IMR-90 (cell line): ENCODE measurements around the gene PAQR9. TPM values are rescaled to one million over a fixed set of nuclear protein-coding genes. Genes with fewer than 3 reads are reported as not detected.

Experiments
- ATAC-seq: fragments of 200-7000 bp; cut with Tn5 transposase; 2 replicates; pipeline ENCODE4 v1.9.1; 2020; ENCODE audit warnings: low read depth, mild to moderate bottlenecking, moderate library complexity
- BruUV-seq: library from RNA; stranded (reverse); fragments of 400-500 nt; replicated peaks from 2 replicates; lab custom pipeline; 2021; lab: Mats Ljungman, UMichigan
- CTCF ChIA-PET: fragments of 300-600 bp; formaldehyde crosslinking; extraction: SDS; loops from one replicate; lab custom pipeline; 2021; ENCODE audit warnings: antibody characterized with exemption; lab: Yijun Ruan, JAX
- POLR2A ChIA-PET: fragments of 300-600 bp; sonication (Branson Sonifier 250); formaldehyde crosslinking; loops from one replicate; lab custom pipeline; 2022; ENCODE audit warnings: antibody characterized with exemption; ENCODE audit not compliant: unreplicated experiment; lab: Charles Lee
- DNase-seq: peaks from one replicate; pipeline ENCODE4 v3.0.0; 2013
- H2AFZ ChIP-seq: replicated peaks from 2 replicates; pipeline ENCODE3; 2013; ENCODE audit warnings: low read length, mild to moderate bottlenecking; ENCODE audit not compliant: poor library complexity
- H2AK5ac ChIP-seq: 2 replicates; pipeline ENCODE4 v1.6.1; 2013; ENCODE audit warnings: low read depth, low read length, inconsistent platforms
- H2AK9ac ChIP-seq: replicated peaks from 2 replicates; pipeline ENCODE3; 2013; ENCODE audit warnings: mild to moderate bottlenecking, low read depth, low read length, moderate library complexity; ENCODE audit not compliant: poor library complexity
- H2BK120ac ChIP-seq: 2 replicates; pipeline ENCODE4 v1.6.1; 2013; ENCODE audit warnings: low read depth, low read length, inconsistent platforms
- H2BK15ac ChIP-seq: 3 replicates; pipeline ENCODE4 v1.6.1; 2013; ENCODE audit warnings: low read depth, low read length, inconsistent platforms
- H2BK20ac ChIP-seq: 2 replicates; pipeline ENCODE4 v1.6.1; 2013; ENCODE audit warnings: low read depth, mild to moderate bottlenecking, inconsistent platforms, low read length, moderate library complexity
- H2BK5ac ChIP-seq: 2 replicates; pipeline ENCODE4 v1.6.1; 2013; ENCODE audit warnings: mild to moderate bottlenecking, low read depth, low read length, inconsistent platforms; ENCODE audit not compliant: poor library complexity, severe bottlenecking
- H3K14ac ChIP-seq: replicated peaks from 2 replicates; pipeline ENCODE4 v1.6.1; 2013; ENCODE audit warnings: low read depth, low read length, inconsistent platforms
- H3K18ac ChIP-seq: 2 replicates; pipeline ENCODE4 v1.6.1; 2013; ENCODE audit warnings: low read depth, low read length, control low read depth
- H3K23ac ChIP-seq: 2 replicates; pipeline ENCODE4 v1.6.1; 2013; ENCODE audit warnings: low read depth, low read length, inconsistent platforms
- H3K27ac ChIP-seq: 2 replicates; pipeline ENCODE4 v1.5.1; 2013; ENCODE audit warnings: mild to moderate bottlenecking, control low read depth, low read length; ENCODE audit not compliant: insufficient read depth
- H3K27me3 ChIP-seq: 2 replicates; pipeline ENCODE4 v1.6.1; 2013; ENCODE audit warnings: low read length; ENCODE audit not compliant: control insufficient read depth, insufficient read depth
- H3K36me3 ChIP-seq: 2 replicates; pipeline ENCODE4 v1.6.1; 2013; ENCODE audit warnings: low read length, mixed read lengths; ENCODE audit not compliant: control insufficient read depth, insufficient read depth
- H3K4ac ChIP-seq: 2 replicates; pipeline ENCODE4 v1.6.1; 2013; ENCODE audit warnings: low read depth, low read length, inconsistent platforms
- H3K4me1 ChIP-seq: 2 replicates; pipeline ENCODE4 v1.6.1; 2013; ENCODE audit warnings: low read length, mixed read lengths; ENCODE audit not compliant: control insufficient read depth, insufficient read depth
- H3K4me2 ChIP-seq: 2 replicates; pipeline ENCODE4 v1.6.1; 2013; ENCODE audit warnings: low read depth, mild to moderate bottlenecking, control low read depth, low read length, moderate library complexity
- H3K4me3 ChIP-seq: 2 replicates; pipeline ENCODE4 v1.5.1; 2013; ENCODE audit warnings: low read depth, mild to moderate bottlenecking, control low read depth, low read length, moderate library complexity; ENCODE audit not compliant: insufficient read depth
- H3K56ac ChIP-seq: 2 replicates; pipeline ENCODE4 v1.6.1; 2013; ENCODE audit warnings: low read length, inconsistent platforms; ENCODE audit not compliant: insufficient read depth; ENCODE audit errors: extremely low read depth
- H3K79me1 ChIP-seq, 2 experiments: 2 replicates each; pipeline ENCODE4 v1.6.1; 2013; ENCODE audit warnings: low read length in 2 of 2, inconsistent platforms in 1 of 2, low read depth in 1 of 2
- H3K9ac ChIP-seq: 2 replicates; pipeline ENCODE4 v1.6.1; 2013; ENCODE audit warnings: low read depth, low read length, control low read depth
- H3K9me1 ChIP-seq: 2 replicates; pipeline ENCODE4 v1.6.1; 2013; ENCODE audit warnings: low read length, inconsistent platforms; ENCODE audit not compliant: insufficient read depth
- H3K9me3 ChIP-seq: 2 replicates; pipeline ENCODE4 v1.6.1; 2013; ENCODE audit warnings: low read length; ENCODE audit not compliant: control insufficient read depth, insufficient read depth
- H4K20me1 ChIP-seq: 2 replicates; pipeline ENCODE4 v1.6.1; 2013; ENCODE audit warnings: low read length, inconsistent platforms; ENCODE audit not compliant: insufficient read depth
- H4K5ac ChIP-seq: 2 replicates; pipeline ENCODE4 v1.6.1; 2013; ENCODE audit warnings: mild to moderate bottlenecking, low read depth, low read length, control low read depth
- H4K8ac ChIP-seq, 2 experiments: 2 replicates each; pipeline ENCODE4 v1.6.1; 2013; ENCODE audit warnings: low read depth in 2 of 2, low read length in 2 of 2, control low read depth in 1 of 2, inconsistent platforms in 1 of 2
- H4K91ac ChIP-seq: 2 replicates; pipeline ENCODE4 v1.6.1; 2013; ENCODE audit warnings: low read depth, low read length, inconsistent platforms; ENCODE audit not compliant: insufficient read depth
- BHLHE40 ChIP-seq: fragments of 150-350 bp; IDR thresholded peaks from 2 replicates; pipeline ENCODE4 v1.6.1; 2016; ENCODE audit warnings: mild to moderate bottlenecking, low read depth, low read length
- CEBPB ChIP-seq: IDR thresholded peaks from 2 replicates; pipeline ENCODE4 v1.6.1; 2012; ENCODE audit warnings: low read depth, low read length, improper control_type of control experiment
- MAFK ChIP-seq: IDR thresholded peaks from 2 replicates; pipeline ENCODE4 v1.6.1; 2012; ENCODE audit warnings: low read depth, low read length, improper control_type of control experiment
- MXI1 ChIP-seq: IDR thresholded peaks from 2 replicates; pipeline ENCODE4 v1.6.1; 2012; ENCODE audit warnings: low read depth, mild to moderate bottlenecking, low read length, moderate library complexity, borderline replicate concordance
- RFX5 ChIP-seq: IDR thresholded peaks from 2 replicates; pipeline ENCODE4 v1.8.0; 2012; ENCODE audit warnings: low read depth, mild to moderate bottlenecking, low read length, moderate library complexity
- SMC3 ChIP-seq: fragments of 150-350 bp; IDR thresholded peaks from 2 replicates; pipeline ENCODE4 v1.6.1; 2016; ENCODE audit warnings: low read depth, mild to moderate bottlenecking, antibody characterized with exemption, low read length, moderate library complexity
- WGBS, 2 experiments: methylation state at CpG; one replicate each; pipeline versions ENCODE4 v1.1.5 to v1.1.7; 2013; ENCODE audit warnings: missing lambda C conversion rate in 2 of 2; ENCODE audit not compliant: insufficient read length in 1 of 2; ENCODE audit errors: extremely low coverage in 2 of 2; 5-methylcytosine and 5-hydroxymethylcytosine counted together
- dilution Hi-C: fragments of 300-500 bp; cut with HindIII; formaldehyde crosslinking; loops from one replicate; pipeline ENCODE4 v1.14.3; 2018; ENCODE audit warnings: low sequenced_read_pairs; ENCODE audit not compliant: unreplicated experiment
- in situ Hi-C: fragments of 300-500 bp; cut with MboI; formaldehyde crosslinking; loops from 3 replicates; pipeline ENCODE4 v1.14.3; 2019; ENCODE audit warnings: low sequenced_read_pairs, inconsistent platforms, mixed read lengths
- intact Hi-C: fragments of 100-400 bp; cut with micrococcal nuclease; formaldehyde crosslinking; loops from 2 replicates; pipeline ENCODE4 v1.10.0; 2022
- polyA plus RNA-seq, 3 experiments: library from polyadenylated mRNA; depleted of rRNA; stranded (reverse); fragments of >200 nt; gene quantifications; 2 replicates each; pipeline ENCODE4 v1.2.3, GENCODE V29; 2012; ENCODE audit warnings: low replicate concordance in 1 of 3
- total RNA-seq: library from RNA; depleted of rRNA; stranded (reverse); fragments of >200 nt; gene quantifications from 2 replicates; pipeline ENCODE4 v1.2.3, GENCODE V29; 2012

The PAQR9 gene
- total and polyA plus RNA-seq, 2 of the 4 experiments (the other 2 are of a cell fraction) = 0.05 TPM; not detected in 1

DNA sequence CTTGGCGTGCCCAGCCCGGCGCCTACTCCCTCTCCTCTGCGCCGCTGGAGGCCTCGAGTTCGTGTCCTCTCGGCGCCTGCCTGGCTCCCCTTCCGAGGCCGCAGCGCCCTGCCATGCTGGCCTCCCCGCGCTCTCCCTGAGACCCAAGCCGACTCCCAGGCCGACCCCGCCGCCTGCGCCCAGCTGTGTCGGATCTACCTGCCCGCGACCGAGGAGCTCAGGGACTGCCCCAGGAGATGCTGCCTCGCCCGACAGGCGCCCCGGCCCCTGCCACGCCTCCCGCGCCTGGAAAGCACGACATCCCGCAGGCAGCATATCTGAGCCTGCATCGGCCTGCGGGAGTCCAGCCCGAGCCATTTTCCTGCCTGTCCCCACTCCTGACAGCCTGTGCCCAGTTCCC lies 16.1 kb downstream of the PAQR9 start:
- no peak overlapping the region for H3K4me3 ChIP-seq

More for the DNA sequence above, 16.1 kb downstream of the PAQR9 start:
- Histone ChIP-seq H3K79me1 (no peaks in the 10 kb centered on the region), H2BK20ac (no peak overlapping the region), H3K9me1 (no peaks in the 10 kb centered on the region), H4K20me1 (no peaks in the 10 kb centered on the region), H2BK15ac (no peak overlapping the region), H2AFZ (peak overlapping the region; percentile 56), H3K56ac (no peak overlapping the region), H2BK5ac (no peak overlapping the region), H4K91ac (no peak overlapping the region), H3K23ac (no peak overlapping the region), H3K27ac (no peak overlapping the region), H3K4ac (no peak overlapping the region), H3K4me1 (no peaks in the 10 kb centered on the region), H3K9ac (no peak overlapping the region), H3K4me2 (no peak overlapping the region), H2AK5ac (no peak overlapping the region), H4K8ac (no peak overlapping the region), H2AK9ac (peak overlapping the region; percentile 55), H4K5ac (no peak overlapping the region), H2BK120ac (no peak overlapping the region), H3K18ac (no peak overlapping the region), H3K14ac (no peak overlapping the region), H3K27me3 (peaks cover 14% of the 10 kb centered on the region), H3K9me3 (no peaks in the 10 kb centered on the region), H3K36me3 (no peaks in the 10 kb centered on the region)
- intact Hi-C loops = loop anchor here (10.0 kb wide), 1 partner anchor 1307 kb away; no protein-coding TSS in a partner anchor
- ChIA-PET CTCF (no interaction called here), POLR2A (no interaction called here)
- 17% methylated on average over 27 of the region's 35 CpGs; no CpG with 5 or more reads in 1 of the 2 experiments for WGBS, 2 experiments
- in situ Hi-C loops = no loop called here
- ATAC-seq (no peak), DNase-seq (no peak)
- BruUV-seq = no TSS peak
- dilution Hi-C loops = no loop called here
- no peak for TF ChIP-seq MXI1
- TF ChIP-seq MAFK = no peak
- TF ChIP-seq RFX5 = no peak
- no peak for TF ChIP-seq SMC3
- TF ChIP-seq BHLHE40 = no peak
- TF ChIP-seq CEBPB = no peak
